HepG2 (cell line): ENCODE data around the gene CRTC2. TPM values are rescaled to one million over a fixed set of nuclear protein-coding genes. Genes with fewer than 3 reads are reported as not detected.

Experiments
- ASH2L ChIP-seq: fragments of 300-600, 200-600 bp; sonication (generic); IDR thresholded peaks from 2 replicates; pipeline ENCODE4 v1.7.0; 2017; ENCODE audit warnings: low read depth, mild to moderate bottlenecking, moderate library complexity, mixed read lengths, low read length; ENCODE audit not compliant: insufficient read length
- E2F2 ChIP-seq: sonication (generic); formaldehyde crosslinking; IDR thresholded peaks from 2 replicates; pipeline ENCODE4 v1.4.0; 2020; ENCODE audit warnings: missing genetic modification reagents, borderline replicate concordance
- ELK4 ChIP-seq: sonication (generic); formaldehyde crosslinking; IDR thresholded peaks from 2 replicates; pipeline ENCODE4 v1.9.0; 2021; ENCODE audit warnings: missing genetic modification reagents, borderline replicate concordance
- FOXC1 ChIP-seq: sonication (generic); formaldehyde crosslinking; IDR thresholded peaks from 2 replicates; pipeline ENCODE4 v1.8.0; 2022; ENCODE audit warnings: mild to moderate bottlenecking, missing genetic modification reagents, borderline replicate concordance
- HDAC1 ChIP-seq: sonication (generic); formaldehyde crosslinking; IDR thresholded peaks from 2 replicates; pipeline ENCODE4 v1.5.1; 2020; ENCODE audit warnings: mild to moderate bottlenecking, missing genetic modification reagents
- MAX ChIP-seq: IDR thresholded peaks from 2 replicates; pipeline ENCODE4 v1.6.1; 2012; ENCODE audit warnings: inconsistent platforms
- MZF1 ChIP-seq: sonication (generic); formaldehyde crosslinking; IDR thresholded peaks from 2 replicates; pipeline ENCODE4 v1.8.1; 2023; ENCODE audit warnings: mild to moderate bottlenecking, missing genetic modification reagents, borderline replicate concordance
- SOX6 ChIP-seq, 2 experiments: fragments of 450-650 bp in 1 of 2; sonication (generic) in 1 of 2; formaldehyde crosslinking in 1 of 2; IDR thresholded peaks; 2 replicates each; pipeline versions ENCODE4 v1.4.0 to v1.6.1; 2017 to 2020; ENCODE audit warnings: antibody characterized with exemption in 1 of 2, mild to moderate bottlenecking in 1 of 2, missing genetic modification reagents in 1 of 2
- ZNF589 ChIP-seq: sonication (generic); formaldehyde crosslinking; conservative IDR thresholded peaks from 2 replicates; pipeline ENCODE4 v1.8.0; 2022; ENCODE audit warnings: mild to moderate bottlenecking, moderate library complexity, missing genetic modification reagents
- ZNF891 ChIP-seq: sonication (generic); formaldehyde crosslinking; IDR thresholded peaks from 2 replicates; pipeline ENCODE4 v1.5.0; 2020; ENCODE audit warnings: mild to moderate bottlenecking, missing genetic modification reagents
- polyA plus RNA-seq, 8 experiments: library from polyadenylated mRNA; depleted of rRNA in 3 of 8; stranded (reverse) in 7 of 8; unstranded in 1 of 8; fragments of >200 nt; fragmentation: Illumina TruSeq in 4 of 8; extraction: Trizol in 4 of 8; gene quantifications; 2 replicates each; pipeline versions ENCODE4 v1.2.1 to v1.2.3, GENCODE V29; 2011 to 2016; ENCODE audit warnings: low read depth in 4 of 8, missing spikeins in 1 of 8, mixed read lengths in 1 of 8; ENCODE audit not compliant: insufficient read depth in 1 of 8
- total RNA-seq, 5 experiments: library from RNA; depleted of rRNA; stranded (reverse); fragments of >200 nt; fragmentation: Illumina TruSeq; extraction: Trizol; gene quantifications; 2 replicates each; pipeline ENCODE4 v1.2.3, GENCODE V29; 2016; ENCODE audit warnings: low read depth in 1 of 5

The CRTC2 gene
- total and polyA plus RNA-seq, 2 of the 13 experiments (the other 11 are each of a cell fraction or from before 2014, with no cell fraction given): 6.1 to 26.7 TPM

- TF ChIP-seq FOXC1 (CRISPR knock-in tag) (no peak), ASH2L (no peak), HDAC1 (peak; percentile 84), ZNF589 (CRISPR knock-in tag) (no peak), MAX (peak; percentile 45; the same call in 1 of the 2 replicates), SOX6 (IDR thresholded peaks at IDR 0.05) (no peak), SOX6 (CRISPR knock-in tag; IDR thresholded peaks at IDR 0.05) (0 out of 2 replicates have a peak, but pooled peaks have one; percentile 28), ZNF891 (CRISPR knock-in tag) (peak; percentile 96), ELK4 (CRISPR knock-in tag) (no peak), E2F2 (CRISPR knock-in tag) (no peak), MZF1 (CRISPR knock-in tag) (no peak)
Measured at GRCh38 chr1:153946622-153947241, 11.7 kb downstream of the CRTC2 start, which contains the start of gene DENND4B (continued).
